GM21526 (cell line): ENCODE data around the gene ALG9.
"Not testable (repeated sequence)": the region's sequence is repeated elsewhere in the genome, so short reads cannot be mapped to it uniquely, and the experiment has no call there.

ENCODE experiments used
- ATAC-seq: cut with Tn5 transposase; IDR thresholded peaks from one replicate; pipeline ENCODE4 v1.9.1; 2021; ENCODE audit warnings: moderate library complexity; ENCODE audit not compliant: unreplicated experiment, low FRiP score

Gene ALG9

GRCh38 chr11:111870886-111871692 is at the start of gene ALG9:
ALG9 (minus strand) TSS chr11:111871581; CDS start chr11:111871482, 99 bp downstream.
- ATAC-seq: peak; percentile 86

- no peak for ATAC-seq
These were observed 49.5 kb upstream of the ALG9 start for GRCh38 chr11:111920908-111921307.

- ATAC-seq: no peak
These were observed 47.2 kb upstream of the ALG9 start, which contains the start of gene C11orf52 for GRCh38 chr11:111918390-111919256. C11orf52 (plus strand) TSS chr11:111918913; CDS start chr11:111918973, 60 bp downstream.

GRCh38 chr11:111917788-111918187 is 46.4 kb upstream of the ALG9 start:
- no peak for ATAC-seq

- no peak for ATAC-seq
These were observed 45.9 kb upstream of the ALG9 start for GRCh38 chr11:111917312-111917711.

GRCh38 chr11:111916768-111917167 is 45.4 kb upstream of the ALG9 start:
- ATAC-seq: no peak

- ATAC-seq: no peak
These were observed 42.6 kb upstream of the ALG9 start for GRCh38 chr11:111913997-111914396.

GRCh38 chr11:111913031-111913861 is 41.9 kb upstream of the ALG9 start:
- no peak for ATAC-seq

GRCh38 chr11:111912535-111912934 is 41.2 kb upstream of the ALG9 start, which contains the start of gene HSPB2:
HSPB2 (plus strand) TSS chr11:111912734; CDS start chr11:111912830, 96 bp downstream.
- no peak for ATAC-seq

GRCh38 chr11:111911563-111912401 is 40.4 kb upstream of the ALG9 start, which contains the start of gene CRYAB:
CRYAB (minus strand) TSS chr11:111911770; CDS start chr11:111911724, 46 bp downstream.
- ATAC-seq: no peak

GRCh38 chr11:111910676-111911562 is 39.5 kb upstream of the ALG9 start:
- ATAC-seq: no peak

GRCh38 chr11:111909378-111909777 is 38.0 kb upstream of the ALG9 start:
- ATAC-seq: no peak

- no peak for ATAC-seq
These were observed 37.4 kb upstream of the ALG9 start for GRCh38 chr11:111908639-111909305.

- no peak for ATAC-seq
These were observed 35.3 kb upstream of the ALG9 start for GRCh38 chr11:111906680-111907079.

- no peak for ATAC-seq
These were observed 34.0 kb upstream of the ALG9 start for GRCh38 chr11:111905411-111905810.

GRCh38 chr11:111886844-111887243 is 15.5 kb upstream of the ALG9 start:
- ATAC-seq: no peak

GRCh38 chr11:111886032-111886431 is 14.7 kb upstream of the ALG9 start:
- no peak for ATAC-seq

- ATAC-seq: not testable (repeated sequence)
These were observed 13.7 kb upstream of the ALG9 start for GRCh38 chr11:111885053-111885452.
